ENCODE data around the gene FSIP1.

DNA sequence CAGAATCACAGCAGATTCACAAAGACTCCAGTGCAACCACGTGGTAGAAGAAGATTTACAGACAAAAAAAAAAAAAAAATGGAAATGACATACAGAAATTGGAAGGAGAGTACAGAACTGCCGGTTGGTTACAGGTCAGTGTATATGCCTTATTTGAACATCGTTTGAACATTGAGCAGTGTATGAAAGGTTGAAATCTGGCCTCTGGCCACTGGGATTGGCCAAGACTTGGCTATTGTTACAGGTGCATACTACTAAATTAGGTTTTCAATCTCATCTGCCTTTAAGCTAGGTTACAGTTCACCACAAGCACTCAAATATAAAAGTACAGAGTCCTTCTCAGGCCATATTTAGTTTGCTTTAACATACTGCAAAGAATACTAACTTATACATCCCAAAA lies 142.0 kb downstream of the FSIP1 start:
- TF ChIP-seq, protein P1, sequence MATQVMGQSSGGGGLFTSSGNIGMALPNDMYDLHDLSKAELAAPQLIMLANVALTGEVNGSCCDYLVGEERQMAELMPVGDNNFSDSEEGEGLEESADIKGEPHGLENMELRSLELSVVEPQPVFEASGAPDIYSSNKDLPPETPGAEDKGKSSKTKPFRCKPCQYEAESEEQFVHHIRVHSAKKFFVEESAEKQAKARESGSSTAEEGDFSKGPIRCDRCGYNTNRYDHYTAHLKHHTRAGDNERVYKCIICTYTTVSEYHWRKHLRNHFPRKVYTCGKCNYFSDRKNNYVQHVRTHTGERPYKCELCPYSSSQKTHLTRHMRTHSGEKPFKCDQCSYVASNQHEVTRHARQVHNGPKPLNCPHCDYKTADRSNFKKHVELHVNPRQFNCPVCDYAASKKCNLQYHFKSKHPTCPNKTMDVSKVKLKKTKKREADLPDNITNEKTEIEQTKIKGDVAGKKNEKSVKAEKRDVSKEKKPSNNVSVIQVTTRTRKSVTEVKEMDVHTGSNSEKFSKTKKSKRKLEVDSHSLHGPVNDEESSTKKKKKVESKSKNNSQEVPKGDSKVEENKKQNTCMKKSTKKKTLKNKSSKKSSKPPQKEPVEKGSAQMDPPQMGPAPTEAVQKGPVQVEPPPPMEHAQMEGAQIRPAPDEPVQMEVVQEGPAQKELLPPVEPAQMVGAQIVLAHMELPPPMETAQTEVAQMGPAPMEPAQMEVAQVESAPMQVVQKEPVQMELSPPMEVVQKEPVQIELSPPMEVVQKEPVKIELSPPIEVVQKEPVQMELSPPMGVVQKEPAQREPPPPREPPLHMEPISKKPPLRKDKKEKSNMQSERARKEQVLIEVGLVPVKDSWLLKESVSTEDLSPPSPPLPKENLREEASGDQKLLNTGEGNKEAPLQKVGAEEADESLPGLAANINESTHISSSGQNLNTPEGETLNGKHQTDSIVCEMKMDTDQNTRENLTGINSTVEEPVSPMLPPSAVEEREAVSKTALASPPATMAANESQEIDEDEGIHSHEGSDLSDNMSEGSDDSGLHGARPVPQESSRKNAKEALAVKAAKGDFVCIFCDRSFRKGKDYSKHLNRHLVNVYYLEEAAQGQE (IDR thresholded peaks at IDR 0.05; ENCODE audit: insufficient read depth in 1 of 2, low read depth in 2 of 2, low read length in 2 of 2): no peak
- no peak for TF ChIP-seq POLR2AphosphoS5 (IDR thresholded peaks at IDR 0.05; ENCODE audit: low read depth, low read length)
- TF ChIP-seq TAF1 (IDR thresholded peaks at IDR 0.05; ENCODE audit: borderline replicate concordance, insufficient read depth, low read length): no peak
- no peak for TF ChIP-seq SIN3A (IDR thresholded peaks at IDR 0.05; ENCODE audit: borderline replicate concordance, insufficient read depth, low read length)
- TF ChIP-seq FOXP2 (optimal IDR thresholded peaks at IDR 0.05; ENCODE audit: borderline replicate concordance, extremely low read depth, extremely low read length, insufficient read depth): no peak
